Smooth muscle cell (in vitro differentiated cells): ENCODE measurements around the gene GALM. TPM values are rescaled to one million over a fixed set of nuclear protein-coding genes. Genes with fewer than 3 reads are reported as not detected.

Experiments used
- DNase-seq: peaks from one replicate; lab custom pipeline; 2025; ENCODE audit not compliant: unreplicated experiment; lab: John Stamatoyannopoulos, UW
- H2AFZ ChIP-seq: fragments of 200-600 bp; sonication (generic); 2 replicates; pipeline ENCODE4 v1.6.0; 2016; ENCODE audit warnings: antibody characterized with exemption, low read depth, mild to moderate bottlenecking
- H3F3A ChIP-seq: fragments of 200-600 bp; sonication (generic); 2 replicates; pipeline ENCODE4 v1.6.0; 2017; ENCODE audit warnings: antibody characterized with exemption, low read depth
- H3K27ac ChIP-seq: fragments of 200-600 bp; sonication (generic); 2 replicates; pipeline ENCODE4 v1.5.1; 2016; ENCODE audit warnings: low read depth, mild to moderate bottlenecking
- H3K27me3 ChIP-seq: fragments of 200-600 bp; sonication (generic); 2 replicates; pipeline ENCODE4 v1.6.1; 2016; ENCODE audit warnings: low read depth, mild to moderate bottlenecking
- H3K36me3 ChIP-seq: fragments of 200-600 bp; sonication (generic); 2 replicates; pipeline ENCODE4 v1.5.1; 2016; ENCODE audit warnings: low read depth
- H3K4me1 ChIP-seq: fragments of 200-600 bp; sonication (generic); 2 replicates; pipeline ENCODE4 v1.5.1; 2016; ENCODE audit warnings: low read depth
- H3K4me2 ChIP-seq: fragments of 200-600 bp; sonication (generic); 2 replicates; pipeline ENCODE4 v1.6.0; 2016; ENCODE audit warnings: mild to moderate bottlenecking
- H3K4me3 ChIP-seq: fragments of 200-600 bp; sonication (generic); 2 replicates; pipeline ENCODE4 v1.5.1; 2016; ENCODE audit warnings: mild to moderate bottlenecking
- H3K79me2 ChIP-seq: fragments of 200-600 bp; sonication (generic); 2 replicates; pipeline ENCODE4 v1.6.0; 2016; ENCODE audit warnings: low read depth, mild to moderate bottlenecking
- H3K9ac ChIP-seq: fragments of 200-600 bp; sonication (generic); 2 replicates; pipeline ENCODE4 v1.6.0; 2016; ENCODE audit warnings: low read depth
- H3K9me3 ChIP-seq: fragments of 200-600 bp; sonication (generic); replicated peaks from 2 replicates; pipeline ENCODE4 v1.5.1; 2016; ENCODE audit warnings: low read depth
- H4K20me1 ChIP-seq: fragments of 200-600 bp; sonication (generic); 2 replicates; pipeline ENCODE4 v1.6.0; 2016; ENCODE audit warnings: low read depth
- polyA plus RNA-seq: library from polyadenylated mRNA; unstranded; fragments of >200 nt; fragmentation: Nextera tagmentation; extraction: Ambion mirVana; gene quantifications from 2 replicates; pipeline ENCODE4 v1.2.1, GENCODE V29; 2016
- total RNA-seq: library from RNA; depleted of rRNA; stranded (reverse); fragments of >200 nt; gene quantifications from 2 replicates; pipeline ENCODE4 v1.2.3, GENCODE V29; 2014
- TF ChIP-seq, protein P1 (sequence below): fragments of 200-600 bp; sonication (generic); IDR thresholded peaks from 2 replicates; pipeline ENCODE4 v1.5.1; 2017; ENCODE audit warnings: borderline replicate concordance, mild to moderate bottlenecking, antibody characterized with exemption; ENCODE audit not compliant: insufficient read depth, poor library complexity, severe bottlenecking

GALM gene
- total and polyA plus RNA-seq, 2 experiments from 2014 or later = 13.1 to 18.9 TPM

DNA sequence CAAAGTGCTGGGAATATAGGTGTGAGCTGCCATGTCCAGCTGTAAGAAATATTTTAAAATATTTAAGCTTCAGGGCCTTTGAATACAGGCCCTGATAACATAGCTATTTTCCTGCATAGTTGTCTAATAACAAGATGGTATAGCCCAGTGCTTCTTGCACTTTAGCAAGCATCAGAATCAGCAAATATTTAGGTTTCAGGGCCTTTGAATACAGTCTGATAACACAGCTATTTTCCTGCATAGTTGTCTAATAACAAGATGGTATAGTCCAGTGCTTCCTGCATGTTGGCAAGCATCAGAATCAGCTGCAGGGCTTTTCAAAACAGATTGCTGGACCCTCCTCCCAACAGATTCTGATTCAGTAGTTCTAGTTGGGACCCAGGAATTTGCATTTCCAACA lies 117.7 kb downstream of the GALM start:
- no peaks in the 10 kb centered on the region for H4K20me1 ChIP-seq
- no peak overlapping the region for H3K4me3 ChIP-seq
- no peak overlapping the region for H3K4me2 ChIP-seq
- H3F3A ChIP-seq = no peaks in the 10 kb centered on the region
- no peak for DNase-seq
- no peaks in the 10 kb centered on the region for H3K36me3 ChIP-seq
- H3K9ac ChIP-seq = no peak overlapping the region
- no peaks in the 10 kb centered on the region for H3K27me3 ChIP-seq
- peaks cover 6% of the 10 kb centered on the region for H3K4me1 ChIP-seq
- TF ChIP-seq, protein P1, sequence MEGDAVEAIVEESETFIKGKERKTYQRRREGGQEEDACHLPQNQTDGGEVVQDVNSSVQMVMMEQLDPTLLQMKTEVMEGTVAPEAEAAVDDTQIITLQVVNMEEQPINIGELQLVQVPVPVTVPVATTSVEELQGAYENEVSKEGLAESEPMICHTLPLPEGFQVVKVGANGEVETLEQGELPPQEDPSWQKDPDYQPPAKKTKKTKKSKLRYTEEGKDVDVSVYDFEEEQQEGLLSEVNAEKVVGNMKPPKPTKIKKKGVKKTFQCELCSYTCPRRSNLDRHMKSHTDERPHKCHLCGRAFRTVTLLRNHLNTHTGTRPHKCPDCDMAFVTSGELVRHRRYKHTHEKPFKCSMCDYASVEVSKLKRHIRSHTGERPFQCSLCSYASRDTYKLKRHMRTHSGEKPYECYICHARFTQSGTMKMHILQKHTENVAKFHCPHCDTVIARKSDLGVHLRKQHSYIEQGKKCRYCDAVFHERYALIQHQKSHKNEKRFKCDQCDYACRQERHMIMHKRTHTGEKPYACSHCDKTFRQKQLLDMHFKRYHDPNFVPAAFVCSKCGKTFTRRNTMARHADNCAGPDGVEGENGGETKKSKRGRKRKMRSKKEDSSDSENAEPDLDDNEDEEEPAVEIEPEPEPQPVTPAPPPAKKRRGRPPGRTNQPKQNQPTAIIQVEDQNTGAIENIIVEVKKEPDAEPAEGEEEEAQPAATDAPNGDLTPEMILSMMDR = no peak
- H2AFZ ChIP-seq = no peak overlapping the region
- H3K79me2 ChIP-seq = no peaks in the 10 kb centered on the region
- H3K27ac ChIP-seq = no peak overlapping the region
- H3K9me3 ChIP-seq = no peaks in the 10 kb centered on the region

Other genes starting within 250 kb of the GALM start
- 37.4 and 57.1 TPM in 2 replicates for gene HNRNPLL, start 63.2 kb upstream of the GALM start, total RNA-seq
- gene HNRNPLL, start 63.2 kb upstream of the GALM start, polyA plus RNA-seq = 40.2 and 42.8 TPM in 2 replicates
- gene SRSF7, start 85.2 kb downstream of the GALM start, total RNA-seq = 92.5 and 122 TPM in 2 replicates
- gene SRSF7, start 85.2 kb downstream of the GALM start, polyA plus RNA-seq = 102 and 107 TPM in 2 replicates
- 2.7 and 4.9 TPM in 2 replicates for gene GEMIN6, start 112.1 kb downstream of the GALM start, total RNA-seq
- gene GEMIN6, start 112.1 kb downstream of the GALM start, polyA plus RNA-seq = 9.0 and 10.2 TPM in 2 replicates
- gene DHX57, start 209.8 kb downstream of the GALM start, total RNA-seq = 16.8 and 22.2 TPM in 2 replicates
- gene DHX57, start 209.8 kb downstream of the GALM start, polyA plus RNA-seq = 8.4 and 10.8 TPM in 2 replicates
- gene MORN2, start 209.9 kb downstream of the GALM start, total RNA-seq = 30.5 and 49.7 TPM in 2 replicates
- 42.8 and 53.7 TPM in 2 replicates for gene MORN2, start 209.9 kb downstream of the GALM start, polyA plus RNA-seq
- 0.40 and 2.3 TPM in 2 replicates for gene ARHGEF33, start 223.8 kb downstream of the GALM start, total RNA-seq
- 1.4 TPM in 1 of 2 replicates, not detected in the other for gene ARHGEF33, start 223.8 kb downstream of the GALM start, polyA plus RNA-seq